ENCODE data around the gene PLD1. TPM values are rescaled to one million over a fixed set of nuclear protein-coding genes. Genes with fewer than 3 reads are reported as not detected.

The PLD1 gene
- polyA plus RNA-seq, 1 donor = 87.6 TPM

DNA sequence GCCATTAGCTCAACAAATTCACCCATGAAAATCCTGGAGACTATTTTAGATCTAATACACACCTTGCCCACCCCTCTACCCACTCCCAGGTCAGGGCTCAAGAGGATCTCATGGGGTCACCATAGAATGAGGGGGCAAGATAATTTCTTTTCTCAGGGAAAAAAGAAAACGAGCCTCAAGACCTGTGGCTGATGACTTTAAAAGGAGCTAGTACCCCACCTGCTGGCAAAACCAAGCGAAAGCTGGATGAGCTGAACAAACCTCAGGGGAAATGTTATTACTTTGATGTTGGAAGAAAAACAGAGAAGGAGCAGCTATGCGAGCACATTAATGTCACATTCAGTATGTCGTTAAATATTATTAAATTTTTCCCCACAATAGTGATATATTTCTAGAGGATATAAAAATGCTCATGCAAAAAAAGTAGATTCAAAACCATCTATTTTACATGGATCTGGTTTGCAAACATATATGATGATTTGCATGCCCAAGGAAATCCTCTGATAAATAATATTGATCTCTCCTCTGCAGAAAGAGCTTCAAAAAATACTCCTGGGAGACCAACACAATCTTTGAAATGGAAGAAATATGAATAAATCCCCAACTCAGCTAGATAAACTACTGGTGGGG is 37.7 kb downstream of the PLD1 start:
- peak overlapping the region; percentile 90 for H3K27ac ChIP-seq (ENCODE audit: low read length)
- 0% methylated on average over 1 of the region's 4 CpGs for WGBS (ENCODE audit: insufficient coverage, low lambda C conversion rate)
- no peak overlapping the region for H3K4me3 ChIP-seq (ENCODE audit: low read length)
- H3K9me3 ChIP-seq (ENCODE audit: control insufficient read depth, low read depth, low read length) = no peaks in the 10 kb centered on the region
- no peaks in the 10 kb centered on the region for H3K36me3 ChIP-seq (ENCODE audit: control insufficient read depth, insufficient read depth, low read length)
- H3K27me3 ChIP-seq (ENCODE audit: control insufficient read depth, insufficient read depth, low read length) = no peaks in the 10 kb centered on the region
- H3K4me1 ChIP-seq (ENCODE audit: control insufficient read depth, insufficient read depth, low read length) = peaks cover 9% of the 10 kb centered on the region
- peak in 1 of 2 donors; percentile 72 for DNase-seq

DNA sequence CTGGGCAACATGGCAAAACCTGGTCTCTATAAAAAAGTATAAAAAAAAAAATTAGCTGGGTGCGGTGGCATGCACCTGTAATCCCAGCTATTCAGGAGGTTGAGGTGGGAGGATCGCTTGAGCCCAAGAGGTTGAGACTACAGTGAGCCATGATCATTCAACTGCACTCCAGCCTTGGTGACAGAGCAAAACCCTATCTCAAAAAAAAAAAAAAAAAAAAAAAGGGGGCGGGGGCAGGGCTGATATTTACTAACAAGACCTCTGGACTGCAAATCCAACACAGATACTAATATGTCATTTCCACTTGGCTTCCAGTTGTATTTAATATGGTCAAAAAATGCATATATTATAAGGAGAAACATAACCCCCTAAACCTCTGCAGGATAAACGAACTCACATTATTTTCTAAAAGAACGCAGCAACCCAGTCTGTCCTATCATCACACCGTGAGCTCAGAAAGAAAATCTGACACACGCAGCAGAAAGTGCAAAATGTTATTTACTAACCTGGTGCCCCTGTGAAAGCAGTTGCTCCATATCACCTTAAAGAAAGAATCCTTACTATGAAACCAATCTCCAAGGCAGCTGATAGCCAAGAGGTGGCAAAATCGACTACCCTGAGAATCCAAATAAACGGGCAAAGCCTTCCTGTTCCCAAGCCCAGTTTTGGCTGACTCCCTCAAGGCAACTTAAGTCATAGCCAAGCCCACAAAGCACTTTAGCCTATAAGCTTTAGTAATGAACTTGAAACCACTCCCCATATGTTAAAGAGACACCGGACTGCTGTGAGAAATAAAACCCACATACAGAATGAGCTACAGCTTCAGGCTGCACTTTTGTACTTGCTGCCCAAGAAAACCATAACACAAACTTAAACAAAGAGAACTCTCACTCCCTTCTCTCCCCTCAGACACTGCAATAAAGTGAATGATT is 39.3 kb downstream of the PLD1 start:
- Histone ChIP-seq H3K36me3 (ENCODE audit: control insufficient read depth, insufficient read depth, low read length) (no peaks in the 10 kb centered on the region), H3K9me3 (ENCODE audit: control insufficient read depth, low read depth, low read length) (no peaks in the 10 kb centered on the region), H3K27ac (ENCODE audit: low read length) (peak overlapping the region; percentile 90), H3K27me3 (ENCODE audit: control insufficient read depth, insufficient read depth, low read length) (no peaks in the 10 kb centered on the region), H3K4me3 (ENCODE audit: low read length) (peak overlapping the region; percentile 58), H3K4me1 (ENCODE audit: control insufficient read depth, insufficient read depth, low read length) (peaks cover 5% of the 10 kb centered on the region)
- peak; percentile 77 to 93 for DNase-seq
- no CpG with 5 or more reads among the region's 10 CpGs for WGBS (ENCODE audit: insufficient coverage, low lambda C conversion rate)

DNA sequence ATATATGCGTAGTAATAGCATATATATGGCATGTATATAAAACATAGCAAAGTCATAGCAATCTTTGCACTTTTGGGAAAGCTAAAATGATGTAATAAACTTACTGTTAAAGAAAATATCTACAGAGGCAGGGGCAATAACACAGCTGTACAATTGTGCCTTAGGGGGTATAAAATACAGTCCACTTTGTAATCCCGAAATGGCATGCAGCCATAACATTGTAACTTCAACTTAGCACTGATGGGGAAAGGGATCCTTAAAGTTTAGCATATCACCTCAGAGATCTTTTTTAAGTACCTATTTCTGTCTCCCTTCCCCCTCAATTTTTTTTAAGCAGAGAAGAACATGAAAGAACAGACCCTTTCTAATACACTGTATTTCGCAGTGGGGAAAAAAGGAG is 40.8 kb downstream of the PLD1 start:
- no CpG with 5 or more reads among the region's 3 CpGs for WGBS (ENCODE audit: insufficient coverage, low lambda C conversion rate)
- no peak for DNase-seq
- no peaks in the 10 kb centered on the region for H3K27me3 ChIP-seq (ENCODE audit: control insufficient read depth, insufficient read depth, low read length)
- peak overlapping the region; percentile 58 for H3K4me3 ChIP-seq (ENCODE audit: low read length)
- no peaks in the 10 kb centered on the region for H3K36me3 ChIP-seq (ENCODE audit: control insufficient read depth, insufficient read depth, low read length)
- H3K4me1 ChIP-seq (ENCODE audit: control insufficient read depth, insufficient read depth, low read length) = peaks cover 5% of the 10 kb centered on the region
- peak overlapping the region; percentile 90 for H3K27ac ChIP-seq (ENCODE audit: low read length)
- no peaks in the 10 kb centered on the region for H3K9me3 ChIP-seq (ENCODE audit: control insufficient read depth, low read depth, low read length)

DNA sequence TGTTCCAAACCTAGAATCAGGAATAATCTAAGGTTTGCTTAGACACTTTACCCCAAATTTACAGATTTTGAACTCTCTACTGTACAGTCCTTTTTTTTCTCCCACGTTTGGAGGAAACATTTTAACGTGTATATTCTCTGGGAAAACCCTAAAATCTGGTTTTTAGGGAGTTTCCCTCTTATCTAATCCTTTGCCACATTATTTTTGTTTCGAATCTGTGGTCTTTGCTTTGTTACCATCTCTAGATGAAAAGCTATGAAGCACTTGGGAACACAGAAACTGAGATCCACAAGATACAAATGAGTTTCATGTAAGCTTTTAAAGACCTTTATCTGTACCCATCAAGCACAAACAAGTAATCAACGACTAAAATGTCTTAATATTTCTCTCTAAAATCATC is 41.3 kb downstream of the PLD1 start:
- Histone ChIP-seq H3K27ac (ENCODE audit: low read length) (peak overlapping the region; percentile 90), H3K4me1 (ENCODE audit: control insufficient read depth, insufficient read depth, low read length) (peaks cover 5% of the 10 kb centered on the region), H3K27me3 (ENCODE audit: control insufficient read depth, insufficient read depth, low read length) (no peaks in the 10 kb centered on the region), H3K4me3 (ENCODE audit: low read length) (peak overlapping the region; percentile 58), H3K9me3 (ENCODE audit: control insufficient read depth, low read depth, low read length) (no peaks in the 10 kb centered on the region), H3K36me3 (ENCODE audit: control insufficient read depth, insufficient read depth, low read length) (no peaks in the 10 kb centered on the region)
- WGBS (ENCODE audit: insufficient coverage, low lambda C conversion rate) = 27% methylated on average over 3 of the region's 4 CpGs
- no peak for DNase-seq

DNA sequence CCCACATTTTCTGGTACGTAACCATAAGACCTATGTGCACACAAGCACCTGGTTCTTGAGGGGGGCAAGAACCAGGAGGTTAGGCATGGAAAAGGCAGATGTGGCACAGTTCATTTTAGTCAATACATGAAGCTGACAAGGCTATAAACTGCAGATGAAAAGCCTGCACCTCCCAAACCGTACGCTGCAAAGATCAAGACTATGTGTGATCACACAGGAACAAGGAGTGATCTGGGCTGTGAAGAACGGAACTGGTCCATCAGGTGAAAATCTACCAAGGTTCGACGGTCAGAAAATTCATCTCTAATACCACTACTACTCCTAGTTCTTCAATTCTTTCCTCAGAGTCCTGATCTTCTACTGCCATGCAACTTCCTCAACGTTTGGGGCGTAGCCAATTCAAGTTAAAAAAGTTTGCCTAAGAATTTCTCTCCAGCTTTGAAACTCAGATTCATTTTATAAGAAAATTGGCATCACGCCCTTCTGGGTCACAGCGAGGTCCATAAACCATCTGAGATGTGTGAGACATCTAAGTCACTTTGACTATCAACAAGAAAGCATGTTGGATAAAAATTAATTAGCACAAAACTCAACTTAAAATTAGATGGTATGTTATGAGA is 41.9 kb downstream of the PLD1 start:
- peak overlapping the region; percentile 90 for H3K27ac ChIP-seq (ENCODE audit: low read length)
- no peaks in the 10 kb centered on the region for H3K36me3 ChIP-seq (ENCODE audit: control insufficient read depth, insufficient read depth, low read length)
- peaks cover 5% of the 10 kb centered on the region for H3K4me1 ChIP-seq (ENCODE audit: control insufficient read depth, insufficient read depth, low read length)
- DNase-seq = no peak
- WGBS (ENCODE audit: insufficient coverage, low lambda C conversion rate) = 58% methylated on average over 3 of the region's 10 CpGs
- H3K4me3 ChIP-seq (ENCODE audit: low read length) = peak overlapping the region; percentile 58
- H3K9me3 ChIP-seq (ENCODE audit: control insufficient read depth, low read depth, low read length) = no peaks in the 10 kb centered on the region
- H3K27me3 ChIP-seq (ENCODE audit: control insufficient read depth, insufficient read depth, low read length) = no peaks in the 10 kb centered on the region

DNA sequence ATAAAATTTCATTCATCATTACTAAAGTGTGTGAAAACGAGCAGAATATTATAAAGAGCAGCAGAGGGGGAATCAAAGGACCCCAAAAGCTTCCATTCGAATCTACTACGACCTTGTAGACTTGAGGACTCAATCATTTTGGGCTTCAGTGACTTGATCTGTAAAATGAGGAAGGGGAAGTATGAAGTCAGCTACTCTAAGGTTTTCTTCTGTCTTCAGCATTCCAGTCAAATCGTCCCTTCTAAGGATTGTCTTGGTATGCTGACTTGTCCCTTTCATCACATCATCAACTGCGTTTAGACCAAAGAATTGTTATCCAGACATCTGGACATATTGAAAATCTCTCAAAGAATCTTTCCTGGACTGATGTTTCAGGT is 44.8 kb downstream of the PLD1 start:
- no peak overlapping the region for H3K4me3 ChIP-seq (ENCODE audit: low read length)
- no peak for DNase-seq
- peaks cover 3% of the 10 kb centered on the region for H3K36me3 ChIP-seq (ENCODE audit: control insufficient read depth, insufficient read depth, low read length)
- peaks cover 16% of the 10 kb centered on the region for H3K4me1 ChIP-seq (ENCODE audit: control insufficient read depth, insufficient read depth, low read length)
- no peaks in the 10 kb centered on the region for H3K27me3 ChIP-seq (ENCODE audit: control insufficient read depth, insufficient read depth, low read length)
- H3K27ac ChIP-seq (ENCODE audit: low read length) = no peak overlapping the region
- 100% methylated on average over 1 of the region's 5 CpGs for WGBS (ENCODE audit: insufficient coverage, low lambda C conversion rate)
- no peaks in the 10 kb centered on the region for H3K9me3 ChIP-seq (ENCODE audit: control insufficient read depth, low read depth, low read length)

DNA sequence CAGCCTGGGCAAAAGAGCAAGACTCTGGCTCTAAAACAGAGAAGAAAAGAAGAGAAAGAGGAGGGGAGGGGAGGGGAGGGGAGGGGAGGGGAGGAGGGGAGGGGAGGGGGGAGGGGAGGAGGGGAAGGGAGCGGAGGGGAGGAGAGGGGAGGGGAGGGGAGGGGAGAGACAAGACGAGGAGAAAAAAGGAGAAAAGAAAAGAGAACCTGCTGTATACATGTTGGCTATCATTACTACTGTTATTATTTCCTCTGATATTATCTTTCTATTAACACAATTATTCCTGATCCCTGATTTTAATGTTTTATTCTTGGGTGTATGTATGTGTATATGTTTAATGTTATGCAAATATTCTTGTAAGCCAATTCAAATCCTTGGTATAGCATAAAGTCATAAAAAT is 46.9 kb downstream of the PLD1 start:
- peaks cover 3% of the 10 kb centered on the region for H3K36me3 ChIP-seq (ENCODE audit: control insufficient read depth, insufficient read depth, low read length)
- H3K27me3 ChIP-seq (ENCODE audit: control insufficient read depth, insufficient read depth, low read length) = no peaks in the 10 kb centered on the region
- H3K4me1 ChIP-seq (ENCODE audit: control insufficient read depth, insufficient read depth, low read length) = peaks cover 16% of the 10 kb centered on the region
- H3K4me3 ChIP-seq (ENCODE audit: low read length) = no peak overlapping the region
- no peak overlapping the region for H3K27ac ChIP-seq (ENCODE audit: low read length)
- no peaks in the 10 kb centered on the region for H3K9me3 ChIP-seq (ENCODE audit: control insufficient read depth, low read depth, low read length)
- DNase-seq = no peak
- no CpG with 5 or more reads among the region's 2 CpGs for WGBS (ENCODE audit: insufficient coverage, low lambda C conversion rate)

DNA sequence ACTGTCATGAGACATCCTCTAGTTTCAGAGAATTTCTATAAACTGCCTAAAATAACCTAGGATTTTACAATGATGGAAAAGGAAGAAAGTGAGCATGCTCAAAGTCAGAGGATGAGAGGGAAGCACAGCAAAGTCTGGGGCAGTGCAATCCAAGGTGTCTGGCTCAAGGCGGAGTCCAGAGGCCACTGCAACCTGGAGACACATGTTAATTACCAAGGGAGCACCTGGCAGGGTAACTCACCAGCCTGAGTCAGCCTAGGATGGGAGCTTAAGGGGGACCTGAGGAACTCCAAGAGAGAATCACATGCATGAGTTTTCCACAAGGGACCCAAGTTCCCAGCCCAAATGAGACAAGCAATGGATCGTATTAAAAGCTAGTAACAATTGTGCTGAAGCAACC is 49.8 kb downstream of the PLD1 start:
- DNase-seq = peak; percentile 64 to 71
- Histone ChIP-seq H3K9me3 (ENCODE audit: control insufficient read depth, low read depth, low read length) (no peaks in the 10 kb centered on the region), H3K4me3 (ENCODE audit: low read length) (no peak overlapping the region), H3K36me3 (ENCODE audit: control insufficient read depth, insufficient read depth, low read length) (peaks cover 3% of the 10 kb centered on the region), H3K27ac (ENCODE audit: low read length) (no peak overlapping the region), H3K4me1 (ENCODE audit: control insufficient read depth, insufficient read depth, low read length) (peaks cover 16% of the 10 kb centered on the region), H3K27me3 (ENCODE audit: control insufficient read depth, insufficient read depth, low read length) (no peaks in the 10 kb centered on the region)
- WGBS (ENCODE audit: insufficient coverage, low lambda C conversion rate) = no CpG with 5 or more reads among the region's 2 CpGs

DNA sequence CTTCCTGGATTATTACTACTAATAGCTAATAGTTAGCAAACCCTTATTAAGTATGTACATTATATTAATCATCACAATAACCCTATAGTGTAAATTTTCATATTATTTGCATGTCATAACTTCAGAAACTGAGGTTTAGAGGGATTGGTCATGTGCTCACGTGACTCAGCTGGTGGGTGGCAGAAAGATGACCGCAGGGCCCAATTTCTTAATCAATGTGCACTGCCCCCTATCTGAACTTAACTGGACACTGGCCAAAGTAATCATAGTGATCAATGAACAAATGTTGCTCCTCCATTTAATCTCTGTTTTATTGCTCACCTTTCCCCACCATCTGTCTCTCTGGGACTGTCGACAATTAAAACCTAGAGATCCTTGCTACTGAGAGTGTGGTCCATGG is 52.2 kb downstream of the PLD1 start:
- no peak overlapping the region for H3K27ac ChIP-seq (ENCODE audit: low read length)
- H3K9me3 ChIP-seq (ENCODE audit: control insufficient read depth, low read depth, low read length) = no peaks in the 10 kb centered on the region
- H3K27me3 ChIP-seq (ENCODE audit: control insufficient read depth, insufficient read depth, low read length) = no peaks in the 10 kb centered on the region
- H3K4me3 ChIP-seq (ENCODE audit: low read length) = no peak overlapping the region
- peaks cover 16% of the 10 kb centered on the region for H3K4me1 ChIP-seq (ENCODE audit: control insufficient read depth, insufficient read depth, low read length)
- DNase-seq = no peak
- peaks cover 2% of the 10 kb centered on the region for H3K36me3 ChIP-seq (ENCODE audit: control insufficient read depth, insufficient read depth, low read length)
- no CpG with 5 or more reads among the region's 3 CpGs for WGBS (ENCODE audit: insufficient coverage, low lambda C conversion rate)

DNA sequence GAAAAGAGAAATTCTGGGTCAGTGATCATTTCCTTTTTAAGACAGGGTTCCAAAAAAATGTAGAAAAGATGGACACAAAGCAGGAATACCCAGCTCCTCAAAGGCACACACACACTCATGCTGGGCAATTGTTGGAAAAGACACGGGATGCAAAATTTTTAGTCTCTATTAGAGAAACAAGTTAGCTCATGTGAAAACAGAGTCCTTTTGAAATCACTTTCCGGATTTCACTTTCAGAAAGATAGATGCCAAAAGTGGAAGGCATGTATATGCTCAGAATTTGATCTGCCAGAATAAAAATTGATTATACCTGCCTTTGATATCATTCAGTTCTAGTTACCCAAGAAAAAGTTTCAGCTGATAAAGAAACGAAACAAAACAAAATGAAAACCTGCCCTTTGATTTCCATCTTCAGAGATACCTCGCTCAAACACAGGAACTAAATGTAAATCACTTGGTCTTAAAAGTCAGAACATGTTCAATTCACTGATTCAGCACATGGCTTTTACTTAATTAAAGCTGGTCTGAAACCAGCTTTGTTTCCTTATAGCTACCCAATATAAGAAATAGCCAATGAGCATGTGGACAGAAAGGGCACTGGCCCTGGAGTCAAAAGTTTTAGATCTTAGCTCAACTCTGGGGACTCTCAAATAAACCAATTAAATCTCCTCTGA is 52.8 kb downstream of the PLD1 start:
- Histone ChIP-seq H3K4me1 (ENCODE audit: control insufficient read depth, insufficient read depth, low read length) (peaks cover 16% of the 10 kb centered on the region), H3K27me3 (ENCODE audit: control insufficient read depth, insufficient read depth, low read length) (no peaks in the 10 kb centered on the region), H3K9me3 (ENCODE audit: control insufficient read depth, low read depth, low read length) (no peaks in the 10 kb centered on the region), H3K4me3 (ENCODE audit: low read length) (no peak overlapping the region), H3K27ac (ENCODE audit: low read length) (no peak overlapping the region), H3K36me3 (ENCODE audit: control insufficient read depth, insufficient read depth, low read length) (no peaks in the 10 kb centered on the region)
- 92% methylated on average over 2 of the region's 4 CpGs for WGBS (ENCODE audit: insufficient coverage, low lambda C conversion rate)
- no peak for DNase-seq

All from large intestine (tissue), 3 donors.